BJ (cell line): ENCODE data around the gene CCDC102A. TPM values are rescaled to one million over a fixed set of nuclear protein-coding genes. Genes with fewer than 3 reads are reported as not detected.
"Not testable (repeated sequence)": the region's sequence is repeated elsewhere in the genome, so short reads cannot be mapped to it uniquely, and the experiment has no call there.

Source experiments
- CTCF ChIA-PET: fragments of 350-600 bp; formaldehyde crosslinking; extraction: SDS; loops from one replicate; lab custom pipeline; 2021; ENCODE audit warnings: antibody characterized with exemption, inconsistent platforms; lab: Yijun Ruan, JAX
- POLR2A ChIA-PET: fragments of 300-600 bp; sonication (Branson Sonifier 250); formaldehyde crosslinking; extraction: SDS; loops from one replicate; lab custom pipeline; 2021; ENCODE audit warnings: antibody characterized with exemption; lab: Charles Lee
- DNase-seq: peaks from one replicate; pipeline ENCODE4 v3.0.0-alpha.2; 2011; ENCODE audit warnings: low read depth
- H3K27me3 ChIP-seq: 2 replicates; pipeline ENCODE4 v1.6.0; 2011; ENCODE audit warnings: low read length; ENCODE audit not compliant: control insufficient read depth, insufficient read depth
- H3K36me3 ChIP-seq: 2 replicates; pipeline ENCODE4 v1.5.1; 2011; ENCODE audit warnings: low read length; ENCODE audit not compliant: control insufficient read depth, insufficient read depth
- H3K4me3 ChIP-seq: 2 replicates; pipeline ENCODE4 v1.5.1; 2011; ENCODE audit warnings: low read depth, mild to moderate bottlenecking, control low read depth, low read length
- CTCF ChIP-seq: IDR thresholded peaks from 2 replicates; pipeline ENCODE4 v1.5.1; 2011; ENCODE audit warnings: low read depth, mild to moderate bottlenecking, control low read depth, inconsistent platforms, low read length, moderate library complexity; ENCODE audit not compliant: insufficient read depth
- polyA plus RNA-seq: library from polyadenylated mRNA; depleted of rRNA; stranded (reverse); fragments of >200 nt; gene quantifications from 2 replicates; pipeline ENCODE4 v1.2.3, GENCODE V29; 2011

Gene CCDC102A
- polyA plus RNA-seq, 1 experiment, result 13.6 TPM

GRCh38 chr16:57549730-57550129, 13.4 kb upstream of the CCDC102A start:
- Histone ChIP-seq H3K27me3 (peaks cover 8% of the 10 kb centered on the region), H3K36me3 (no peaks in the 10 kb centered on the region), H3K4me3 (no peak overlapping the region)
- POLR2A ChIA-PET, result no interaction called here
- DNase-seq, result no peak
- no peak for TF ChIP-seq CTCF
- CTCF ChIA-PET, result no interaction called here

DNA sequence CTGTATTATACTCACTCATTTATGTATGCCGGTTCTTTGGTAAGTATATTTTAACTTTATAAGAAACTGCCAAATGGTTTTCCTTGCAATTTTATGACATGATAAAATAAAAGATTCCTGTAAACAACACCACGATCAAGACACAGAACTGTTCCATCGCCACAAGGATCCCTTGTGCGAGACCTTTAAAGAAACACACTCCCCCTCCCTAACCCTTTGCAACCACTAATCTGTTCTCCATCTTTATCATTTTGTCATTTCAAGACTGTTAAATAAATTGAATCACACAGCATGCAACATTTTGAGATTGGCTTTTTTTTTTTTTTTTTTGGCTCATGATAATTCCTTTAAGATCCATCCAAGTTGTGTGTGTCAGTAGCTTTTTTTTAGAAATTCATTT, 12.0 kb upstream of the CCDC102A start:
- Histone ChIP-seq H3K4me3 (no peak overlapping the region), H3K36me3 (no peaks in the 10 kb centered on the region), H3K27me3 (peaks cover 11% of the 10 kb centered on the region)
- ChIA-PET CTCF (no interaction called here), POLR2A (no interaction called here)
- no peak for TF ChIP-seq CTCF
- no peak for DNase-seq

GRCh38 chr16:57547524-57547923, 11.2 kb upstream of the CCDC102A start:
- DNase-seq, CTCF ChIA-PET, H3K4me3 ChIP-seq, POLR2A ChIA-PET, H3K36me3 ChIP-seq: not testable (repeated sequence)
- peaks cover 13% of the 10 kb centered on the region for H3K27me3 ChIP-seq

DNA sequence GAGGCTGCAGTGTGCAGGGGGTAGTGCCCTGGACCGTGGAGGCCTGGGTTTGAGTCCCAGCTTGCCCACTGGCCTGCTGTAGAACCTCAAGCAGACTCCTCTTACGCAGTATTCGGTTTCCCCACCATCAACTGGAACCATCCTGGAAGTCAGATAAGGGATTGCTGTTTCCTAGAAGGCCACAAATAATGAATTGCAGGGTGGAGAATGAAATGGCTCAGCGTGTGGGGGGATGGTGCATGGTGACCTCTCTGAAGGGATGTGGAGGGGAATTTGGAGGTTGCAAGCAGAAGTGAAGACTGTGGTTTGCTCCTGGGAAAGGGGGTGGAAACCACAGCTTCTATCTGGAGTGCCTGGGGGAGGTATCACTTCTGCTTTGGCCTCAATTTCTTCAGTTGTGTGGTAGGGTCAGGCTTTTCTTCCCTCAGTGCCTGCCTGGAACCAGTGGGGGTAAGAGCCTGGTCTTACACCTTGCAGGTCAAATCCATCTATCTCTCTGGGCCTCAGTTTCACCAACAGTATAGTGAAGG, 7.8 kb upstream of the CCDC102A start:
- ChIA-PET CTCF (no interaction called here), POLR2A (no interaction called here)
- TF ChIP-seq CTCF, result no peak
- H3K4me3 ChIP-seq, result no peak overlapping the region
- no peaks in the 10 kb centered on the region for H3K36me3 ChIP-seq
- DNase-seq, result no peak
- H3K27me3 ChIP-seq, result peaks cover 9% of the 10 kb centered on the region

DNA sequence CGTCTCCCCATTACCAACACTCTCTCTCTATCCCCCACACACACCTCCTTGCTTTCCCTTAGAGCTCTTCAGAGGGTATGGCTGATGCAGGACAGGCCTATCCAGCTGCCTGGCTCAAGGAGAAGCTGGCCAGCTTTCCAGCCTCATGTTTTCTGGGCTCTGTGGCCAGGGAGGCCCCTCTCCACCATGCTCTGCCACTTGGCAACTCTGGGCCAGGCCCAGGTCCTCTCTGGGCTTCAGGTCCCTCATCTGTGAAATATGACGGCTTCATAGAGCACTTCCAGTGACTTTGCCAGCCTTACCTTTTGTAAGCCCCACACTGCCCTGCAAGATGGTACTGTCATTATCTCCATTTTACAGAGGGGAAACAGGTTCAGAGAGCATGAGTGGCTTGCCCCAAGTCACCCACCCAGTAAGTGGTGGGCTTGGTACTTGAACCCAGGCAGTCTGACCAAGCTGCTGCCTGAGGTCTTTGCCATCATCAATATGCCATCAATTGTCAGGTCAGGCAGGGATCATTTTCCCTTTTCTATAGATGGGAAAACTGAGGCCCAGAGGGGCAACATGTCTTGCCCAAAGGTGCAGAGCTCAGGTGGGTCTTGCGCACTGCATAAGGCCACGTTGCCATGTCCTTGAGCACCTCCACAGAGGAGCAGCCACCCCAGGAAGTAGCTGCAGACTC, 5.5 kb upstream of the CCDC102A start:
- POLR2A ChIA-PET, result no interaction called here
- no peaks in the 10 kb centered on the region for H3K36me3 ChIP-seq
- peaks cover 12% of the 10 kb centered on the region for H3K27me3 ChIP-seq
- no peak for DNase-seq
- no peak for TF ChIP-seq CTCF
- no peak overlapping the region for H3K4me3 ChIP-seq
- CTCF ChIA-PET, result interaction anchor here (1.9 to 2.4 kb wide), 2 partner anchors 22 to 35 kb away, joined by 4 to 8 read pairs; no protein-coding TSS in a partner anchor
